NCI-H748 (cell line): ENCODE measurements around the gene BCAS4.
"Not testable (repeated sequence)": the region's sequence is repeated elsewhere in the genome, so short reads cannot be mapped to it uniquely, and the experiment has no call there.

Source experiments
- DNase-seq: peaks from one replicate; lab custom pipeline; 2025; ENCODE audit not compliant: unreplicated experiment; lab: John Stamatoyannopoulos, UW

The BCAS4 gene

GRCh38 chr20:50874111-50874757 is 79.4 kb downstream of the BCAS4 start:
- DNase-seq = no peak

GRCh38 chr20:50874758-50875665 is 80.2 kb downstream of the BCAS4 start:
- no peak for DNase-seq

- DNase-seq = no peak
Measured at GRCh38 chr20:50876063-50876685, 81.3 kb downstream of the BCAS4 start.

GRCh38 chr20:50876816-50877215 is 82.0 kb downstream of the BCAS4 start:
- DNase-seq = no peak

- DNase-seq = no peak
Measured at GRCh38 chr20:50877232-50877743, 82.4 kb downstream of the BCAS4 start.

- no peak for DNase-seq
Measured at GRCh38 chr20:50879649-50880550, 85.0 kb downstream of the BCAS4 start.

GRCh38 chr20:50881759-50882424 is 87.0 kb downstream of the BCAS4 start:
- not testable (repeated sequence) for DNase-seq

GRCh38 chr20:50883856-50884255 is 89.0 kb downstream of the BCAS4 start:
- no peak for DNase-seq

GRCh38 chr20:50885068-50885467 is 90.2 kb downstream of the BCAS4 start:
- no peak for DNase-seq

- DNase-seq = no peak
Measured at GRCh38 chr20:50885781-50886180, 90.9 kb downstream of the BCAS4 start.

GRCh38 chr20:50886184-50886790 is 91.4 kb downstream of the BCAS4 start:
- DNase-seq = no peak

GRCh38 chr20:50887576-50887975 is 92.7 kb downstream of the BCAS4 start:
- no peak for DNase-seq

- DNase-seq = no peak
Measured at GRCh38 chr20:50891138-50891537, 96.3 kb downstream of the BCAS4 start.

- no peak for DNase-seq
Measured at GRCh38 chr20:50892394-50892793, 97.5 kb downstream of the BCAS4 start.

GRCh38 chr20:50893620-50894019 is 98.8 kb downstream of the BCAS4 start:
- no peak for DNase-seq

GRCh38 chr20:50895111-50895830 is 100.4 kb downstream of the BCAS4 start:
- DNase-seq = no peak

- no peak for DNase-seq
Measured at GRCh38 chr20:50898475-50898874, 103.6 kb downstream of the BCAS4 start.

GRCh38 chr20:50900261-50900660 is 105.4 kb downstream of the BCAS4 start:
- DNase-seq = no peak

- no peak for DNase-seq
Measured at GRCh38 chr20:50901301-50901700, 106.4 kb downstream of the BCAS4 start.
